ENCODE data around the gene SELENOH. TPM values are rescaled to one million over a fixed set of nuclear protein-coding genes. Genes with fewer than 3 reads are reported as not detected.

The SELENOH gene
- total and polyA plus RNA-seq, 2 of the 8 experiments (the other 6 are each of a cell fraction or from before 2014, with no cell fraction given), result 243 to 264 TPM

- TF ChIP-seq CHD2 (IDR thresholded peaks at IDR 0.05; ENCODE audit: low read length), result peak; percentile 58; the same call in 1 of the 2 replicates
- peak; percentile 72 for TF ChIP-seq TAF1 (IDR thresholded peaks at IDR 0.05; ENCODE audit: low read depth, low read length)
- TF ChIP-seq SIRT6 (IDR thresholded peaks at IDR 0.05; ENCODE audit: low read length), result no peak
- 0 out of 2 replicates have a peak, but pooled peaks have one; percentile 5 for TF ChIP-seq TEAD4 (IDR thresholded peaks at IDR 0.05; ENCODE audit: low read depth, low read length)
- no peak for TF ChIP-seq SIX5 (IDR thresholded peaks at IDR 0.05; ENCODE audit: low read depth, low read length)
- TF ChIP-seq TBP (IDR thresholded peaks at IDR 0.05; ENCODE audit: low read depth, low read length), result peak; percentile 50
- TF ChIP-seq SP1 (IDR thresholded peaks at IDR 0.05; ENCODE audit: low read depth, low read length), result peak; percentile 96
- TF ChIP-seq POLR2AphosphoS5 (IDR thresholded peaks at IDR 0.05; ENCODE audit: low read depth, low read length), result peak; percentile 89
Measured at GRCh38 chr11:57781529-57781943, 40.2 kb downstream of the SELENOH start (continued).
